HCT116 (cell line): ENCODE measurements around the gene INO80C. TPM values are rescaled to one million over a fixed set of nuclear protein-coding genes. Genes with fewer than 3 reads are reported as not detected.

Experiments used
- CEBPB ChIP-seq: IDR thresholded peaks from 2 replicates; pipeline ENCODE4 v1.6.1; 2012; ENCODE audit warnings: low read depth
- ELF1 ChIP-seq: IDR thresholded peaks from 2 replicates; pipeline ENCODE4 v1.6.1; 2012; ENCODE audit warnings: low read depth, borderline replicate concordance
- FOSL1 ChIP-seq: IDR thresholded peaks from 2 replicates; pipeline ENCODE4 v1.6.1; 2012; ENCODE audit warnings: low read depth
- JUND ChIP-seq: IDR thresholded peaks from 2 replicates; pipeline ENCODE4 v1.6.1; 2012
- RAD21 ChIP-seq: IDR thresholded peaks from 2 replicates; pipeline ENCODE4 v1.6.1; 2012; ENCODE audit warnings: low read depth, mild to moderate bottlenecking
- SIN3A ChIP-seq: IDR thresholded peaks from 2 replicates; pipeline ENCODE4 v1.6.1; 2012; ENCODE audit warnings: low read depth
- SP1 ChIP-seq: IDR thresholded peaks from 2 replicates; pipeline ENCODE4 v1.6.1; 2012; ENCODE audit warnings: low read depth
- SRF ChIP-seq: IDR thresholded peaks from 2 replicates; pipeline ENCODE4 v1.6.1; 2012; ENCODE audit warnings: low read depth
- TCF7L2 ChIP-seq: IDR thresholded peaks from 2 replicates; pipeline ENCODE4 v1.7.0; 2011; ENCODE audit warnings: borderline replicate concordance, inconsistent platforms; ENCODE audit not compliant: insufficient read depth, insufficient read length; ENCODE audit errors: extremely low read depth
- YY1 ChIP-seq: IDR thresholded peaks from 2 replicates; pipeline ENCODE4 v1.6.1; 2011; ENCODE audit warnings: low read length, low read depth, moderate library complexity, mild to moderate bottlenecking; ENCODE audit not compliant: insufficient replicate concordance; ENCODE audit errors: extremely low read depth
- ZFX ChIP-seq: fragments of 450-650 bp; IDR thresholded peaks from 2 replicates; pipeline ENCODE4 v1.6.1; 2017
- ZNF274 ChIP-seq: fragments of 200-500 bp; sonication (Bioruptor generic); IDR thresholded peaks from 2 replicates; pipeline ENCODE4 v1.6.1; 2014; ENCODE audit warnings: mild to moderate bottlenecking, low read depth, low read length, inconsistent platforms
- total RNA-seq: library from RNA; stranded (reverse); gene quantifications from one replicate; pipeline ENCODE4 v1.2.1, GENCODE V29; 2021; ENCODE audit not compliant: unreplicated experiment
- TF ChIP-seq, protein P1 (sequence below): IDR thresholded peaks from 2 replicates; pipeline ENCODE4 v1.6.1; 2012; ENCODE audit warnings: low read depth
- TF ChIP-seq, protein P2 (sequence below): IDR thresholded peaks from 2 replicates; pipeline ENCODE4 v1.6.1; 2012
- TF ChIP-seq, protein P3 (sequence below): IDR thresholded peaks from 2 replicates; pipeline ENCODE4 v1.6.1; 2011; ENCODE audit warnings: mild to moderate bottlenecking, low read length, moderate library complexity; ENCODE audit not compliant: insufficient replicate concordance; ENCODE audit errors: extremely low read depth

Gene INO80C
- total RNA-seq, 1 experiment from 2014 or later = 30.7 TPM

DNA sequence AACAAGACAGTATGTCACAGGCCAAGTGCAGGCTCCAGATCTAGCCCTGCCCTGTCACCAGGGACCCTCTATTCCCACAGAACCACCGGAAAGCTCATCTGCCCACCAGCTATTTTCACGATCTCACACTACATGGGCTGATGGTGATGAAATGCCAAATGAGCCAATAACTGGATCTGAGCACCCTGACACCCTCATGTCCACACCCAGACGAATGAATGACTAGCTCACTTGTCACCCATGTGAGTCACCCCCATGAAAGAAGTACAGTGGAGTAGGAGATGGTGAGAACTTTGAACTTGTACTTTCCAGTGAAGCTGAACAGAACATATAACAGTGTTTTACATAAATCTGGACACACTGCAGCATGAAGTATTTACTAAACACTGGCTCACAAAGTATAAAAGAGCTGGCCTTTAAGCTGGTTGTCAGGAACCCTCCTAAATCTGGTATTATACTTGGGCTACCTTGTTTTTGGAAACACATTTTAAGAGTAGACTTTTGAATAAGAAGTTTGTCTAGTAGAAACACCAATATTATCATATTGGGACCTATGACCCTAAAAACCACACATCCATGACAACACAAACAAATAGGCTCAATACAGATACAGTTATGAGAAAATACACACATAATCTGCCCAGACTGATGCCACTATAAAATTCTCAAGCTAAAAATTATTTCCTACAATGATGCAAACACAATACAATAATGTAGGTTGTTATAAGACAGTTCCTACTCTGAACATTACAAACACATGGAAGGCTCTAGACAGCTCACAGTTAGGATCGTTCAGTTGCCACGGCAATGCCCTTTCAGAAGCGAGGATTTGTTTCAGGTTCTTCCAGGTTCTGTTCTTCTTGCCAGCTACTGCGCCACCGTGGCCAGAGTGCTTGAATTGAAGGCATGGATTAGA is 19.0 kb downstream of the INO80C start (continued):
- TF ChIP-seq, protein P1, sequence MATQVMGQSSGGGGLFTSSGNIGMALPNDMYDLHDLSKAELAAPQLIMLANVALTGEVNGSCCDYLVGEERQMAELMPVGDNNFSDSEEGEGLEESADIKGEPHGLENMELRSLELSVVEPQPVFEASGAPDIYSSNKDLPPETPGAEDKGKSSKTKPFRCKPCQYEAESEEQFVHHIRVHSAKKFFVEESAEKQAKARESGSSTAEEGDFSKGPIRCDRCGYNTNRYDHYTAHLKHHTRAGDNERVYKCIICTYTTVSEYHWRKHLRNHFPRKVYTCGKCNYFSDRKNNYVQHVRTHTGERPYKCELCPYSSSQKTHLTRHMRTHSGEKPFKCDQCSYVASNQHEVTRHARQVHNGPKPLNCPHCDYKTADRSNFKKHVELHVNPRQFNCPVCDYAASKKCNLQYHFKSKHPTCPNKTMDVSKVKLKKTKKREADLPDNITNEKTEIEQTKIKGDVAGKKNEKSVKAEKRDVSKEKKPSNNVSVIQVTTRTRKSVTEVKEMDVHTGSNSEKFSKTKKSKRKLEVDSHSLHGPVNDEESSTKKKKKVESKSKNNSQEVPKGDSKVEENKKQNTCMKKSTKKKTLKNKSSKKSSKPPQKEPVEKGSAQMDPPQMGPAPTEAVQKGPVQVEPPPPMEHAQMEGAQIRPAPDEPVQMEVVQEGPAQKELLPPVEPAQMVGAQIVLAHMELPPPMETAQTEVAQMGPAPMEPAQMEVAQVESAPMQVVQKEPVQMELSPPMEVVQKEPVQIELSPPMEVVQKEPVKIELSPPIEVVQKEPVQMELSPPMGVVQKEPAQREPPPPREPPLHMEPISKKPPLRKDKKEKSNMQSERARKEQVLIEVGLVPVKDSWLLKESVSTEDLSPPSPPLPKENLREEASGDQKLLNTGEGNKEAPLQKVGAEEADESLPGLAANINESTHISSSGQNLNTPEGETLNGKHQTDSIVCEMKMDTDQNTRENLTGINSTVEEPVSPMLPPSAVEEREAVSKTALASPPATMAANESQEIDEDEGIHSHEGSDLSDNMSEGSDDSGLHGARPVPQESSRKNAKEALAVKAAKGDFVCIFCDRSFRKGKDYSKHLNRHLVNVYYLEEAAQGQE = no peak
- peak; percentile 92 for TF ChIP-seq JUND
- peak; percentile 88 for TF ChIP-seq CEBPB
- TF ChIP-seq ZNF274 = no peak
- peak; percentile 41; the same call in 1 of the 2 replicates for TF ChIP-seq SIN3A
- no peak for TF ChIP-seq ZFX
- TF ChIP-seq, protein P2, sequence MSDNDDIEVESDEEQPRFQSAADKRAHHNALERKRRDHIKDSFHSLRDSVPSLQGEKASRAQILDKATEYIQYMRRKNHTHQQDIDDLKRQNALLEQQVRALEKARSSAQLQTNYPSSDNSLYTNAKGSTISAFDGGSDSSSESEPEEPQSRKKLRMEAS = peak; percentile 46
- TF ChIP-seq, protein P3, sequence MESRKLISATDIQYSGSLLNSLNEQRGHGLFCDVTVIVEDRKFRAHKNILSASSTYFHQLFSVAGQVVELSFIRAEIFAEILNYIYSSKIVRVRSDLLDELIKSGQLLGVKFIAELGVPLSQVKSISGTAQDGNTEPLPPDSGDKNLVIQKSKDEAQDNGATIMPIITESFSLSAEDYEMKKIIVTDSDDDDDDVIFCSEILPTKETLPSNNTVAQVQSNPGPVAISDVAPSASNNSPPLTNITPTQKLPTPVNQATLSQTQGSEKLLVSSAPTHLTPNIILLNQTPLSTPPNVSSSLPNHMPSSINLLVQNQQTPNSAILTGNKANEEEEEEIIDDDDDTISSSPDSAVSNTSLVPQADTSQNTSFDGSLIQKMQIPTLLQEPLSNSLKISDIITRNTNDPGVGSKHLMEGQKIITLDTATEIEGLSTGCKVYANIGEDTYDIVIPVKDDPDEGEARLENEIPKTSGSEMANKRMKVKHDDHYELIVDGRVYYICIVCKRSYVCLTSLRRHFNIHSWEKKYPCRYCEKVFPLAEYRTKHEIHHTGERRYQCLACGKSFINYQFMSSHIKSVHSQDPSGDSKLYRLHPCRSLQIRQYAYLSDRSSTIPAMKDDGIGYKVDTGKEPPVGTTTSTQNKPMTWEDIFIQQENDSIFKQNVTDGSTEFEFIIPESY = no peak
- TF ChIP-seq SRF = no peak; the same call in 1 of the 2 replicates
- 0 out of 2 replicates have a peak, but pooled peaks have one; percentile 9 for TF ChIP-seq RAD21
- peak; percentile 42 for TF ChIP-seq TCF7L2
- no peak for TF ChIP-seq YY1
- TF ChIP-seq SP1 = peak; percentile 90
- peak; percentile 96 for TF ChIP-seq FOSL1
- no peak for TF ChIP-seq ELF1
